ENCODE measurements around the gene IGSF22.
"Not testable (repeated sequence)": the region's sequence is repeated elsewhere in the genome, so short reads cannot be mapped to it uniquely, and the experiment has no call there.

IGSF22 gene

GRCh38 chr11:18691467-18692140 lies 34.4 kb downstream of the IGSF22 start:
- DNase-seq (ENCODE audit: low read depth, low spot score) = not testable (repeated sequence)

GRCh38 chr11:18684267-18684666 lies 41.7 kb downstream of the IGSF22 start:
- no peak for DNase-seq (ENCODE audit: low read depth, low spot score)

GRCh38 chr11:18682466-18682865 lies 43.5 kb downstream of the IGSF22 start:
- DNase-seq (ENCODE audit: low read depth, low spot score) = no peak

DNA sequence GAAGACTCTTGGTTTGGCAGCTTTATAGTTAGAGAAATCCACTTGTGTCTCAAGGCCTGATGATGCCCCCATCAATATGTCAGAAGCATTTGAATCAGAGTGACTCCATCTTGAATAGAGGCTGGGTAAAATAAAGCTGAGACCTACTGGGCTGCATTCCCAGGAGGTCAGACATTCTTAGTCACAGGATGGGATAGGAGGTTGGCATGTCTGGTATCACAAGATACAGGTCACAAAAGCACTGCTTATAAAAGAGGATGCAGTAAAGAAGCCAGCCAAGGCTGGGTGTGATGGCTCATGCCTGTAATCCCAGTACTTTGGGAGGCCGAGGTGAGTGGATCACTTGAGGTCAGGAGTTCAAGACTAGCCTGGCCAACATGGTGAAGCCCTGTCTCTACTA lies 44.0 kb downstream of the IGSF22 start:
- DNase-seq (ENCODE audit: low read depth, low spot score) = not testable (repeated sequence)

- DNase-seq (ENCODE audit: low read depth, low spot score) = no peak
These were observed 48.4 kb downstream of the IGSF22 start for GRCh38 chr11:18677560-18677959.

DNA sequence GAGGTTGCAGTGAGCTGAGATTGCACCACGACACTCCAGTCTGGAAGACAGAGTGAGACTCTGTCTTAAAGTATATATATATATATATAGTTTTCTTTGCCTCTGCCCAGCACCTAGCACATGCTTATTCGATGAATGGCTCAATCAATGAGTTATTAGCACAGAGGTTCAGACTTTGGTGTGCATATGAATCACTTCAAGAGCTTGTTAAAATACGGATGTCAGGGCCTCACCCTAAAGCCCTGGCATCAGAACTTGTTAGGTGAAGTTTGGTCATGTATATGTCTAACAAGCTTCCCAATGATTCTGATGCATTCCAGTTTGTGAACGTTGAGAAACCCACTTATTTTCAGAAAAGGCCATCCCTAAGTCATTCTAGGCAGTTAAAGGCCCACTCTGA lies 49.2 kb downstream of the IGSF22 start:
- no peak for DNase-seq (ENCODE audit: low read depth, low spot score)

- DNase-seq (ENCODE audit: low read depth, low spot score) = not testable (repeated sequence)
These were observed 53.8 kb downstream of the IGSF22 start for GRCh38 chr11:18672209-18672608.

DNA sequence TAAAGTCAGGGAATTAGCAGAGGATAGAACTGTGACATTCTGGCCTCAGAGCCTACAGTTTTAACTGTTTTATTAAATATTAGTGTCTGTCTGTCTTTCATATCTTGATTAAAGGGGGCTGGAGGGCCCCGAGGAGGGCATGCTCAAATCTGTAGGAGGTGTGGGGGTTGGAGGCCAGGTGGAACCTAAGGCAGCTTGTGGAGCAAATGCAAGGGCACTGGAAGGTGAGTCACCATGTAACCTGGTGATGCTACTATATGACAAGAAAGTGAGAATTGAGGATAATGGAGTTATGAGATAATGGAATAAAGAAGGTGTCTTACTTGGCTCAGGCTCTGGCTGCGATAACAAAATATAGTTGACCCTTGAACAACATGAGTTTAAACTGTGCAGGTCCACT lies 54.7 kb downstream of the IGSF22 start:
- no peak for DNase-seq (ENCODE audit: low read depth, low spot score)

GRCh38 chr11:18669711-18670110 lies 56.3 kb downstream of the IGSF22 start:
- no peak for DNase-seq (ENCODE audit: low read depth, low spot score)

DNA sequence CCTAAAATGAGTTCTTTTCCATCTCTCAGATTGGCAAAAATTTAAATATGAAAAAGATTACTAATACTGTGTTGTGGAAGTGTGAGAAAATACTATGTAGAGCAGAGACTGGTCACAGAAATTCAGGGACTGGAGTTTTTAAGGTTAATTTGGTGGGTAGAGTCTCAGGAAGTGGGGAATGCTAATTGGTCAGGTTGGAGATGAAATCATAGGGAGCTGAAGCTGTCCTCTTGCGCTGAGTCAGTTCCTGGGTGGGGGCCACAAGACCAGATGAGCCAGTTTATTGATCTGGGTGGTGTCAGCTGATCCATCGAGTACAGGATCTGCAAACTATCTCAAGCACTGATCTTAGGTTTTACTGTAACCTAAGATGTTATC lies 56.8 kb downstream of the IGSF22 start:
- DNase-seq (ENCODE audit: low read depth, low spot score) = no peak

GRCh38 chr11:18668131-18668530 lies 57.9 kb downstream of the IGSF22 start:
- DNase-seq (ENCODE audit: low read depth, low spot score) = no peak

DNA sequence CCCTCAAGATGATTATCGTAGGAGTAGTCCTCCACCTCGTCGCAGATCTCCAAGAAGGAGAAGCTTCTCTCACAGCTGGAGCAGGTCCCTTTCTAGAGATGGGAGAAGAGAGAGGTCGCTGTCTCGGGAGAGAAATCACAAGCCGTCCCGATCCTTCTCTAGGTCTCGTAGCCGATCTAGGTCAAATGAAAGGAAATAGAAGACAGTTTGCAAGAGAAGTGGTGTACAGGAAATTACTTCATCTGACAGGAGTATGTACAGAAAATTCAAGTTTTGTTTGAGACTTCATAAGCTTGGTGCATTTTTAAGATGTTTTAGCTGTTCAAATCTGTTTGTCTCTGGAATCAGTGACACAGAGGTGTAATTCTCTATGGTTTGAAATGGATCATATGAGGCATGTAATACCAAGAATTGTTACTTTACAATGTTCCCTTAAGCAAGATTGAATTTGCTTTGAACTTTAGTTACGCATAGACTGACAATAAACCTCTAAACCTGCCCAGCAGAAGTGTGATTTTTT lies 60.6 kb downstream of the IGSF22 start:
- DNase-seq (ENCODE audit: low read depth, low spot score) = not testable (repeated sequence)

DNA sequence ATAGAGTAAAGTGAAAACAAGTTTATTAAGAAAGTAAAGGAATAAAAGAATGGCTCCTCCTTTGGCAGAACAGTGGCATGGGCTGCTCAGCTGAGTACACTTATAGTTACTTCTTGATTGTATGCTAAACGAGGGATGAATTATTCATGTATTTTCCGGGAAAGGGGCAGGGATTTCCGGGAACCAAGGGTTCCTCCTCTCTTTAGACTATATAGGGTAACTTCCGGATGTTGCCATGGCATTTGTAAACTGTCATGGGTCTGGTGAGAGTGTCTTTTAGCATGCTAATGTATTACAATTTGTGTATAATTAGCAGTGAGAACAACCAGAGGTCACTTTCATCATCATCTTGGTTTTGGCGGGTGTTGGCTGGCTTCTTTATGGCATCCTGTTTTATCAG lies 68.3 kb downstream of the IGSF22 start:
- DNase-seq (ENCODE audit: low read depth, low spot score) = no peak

All from astrocyte of the hippocampus (primary cell).